HG02763 (cell line): ENCODE measurements around the gene FNDC5.

Experiments used
- ATAC-seq: cut with Tn5 transposase; IDR thresholded peaks from one replicate; pipeline ENCODE4 v1.9.1; 2021; ENCODE audit warnings: mild to moderate bottlenecking, moderate library complexity; ENCODE audit not compliant: unreplicated experiment

Gene FNDC5

DNA sequence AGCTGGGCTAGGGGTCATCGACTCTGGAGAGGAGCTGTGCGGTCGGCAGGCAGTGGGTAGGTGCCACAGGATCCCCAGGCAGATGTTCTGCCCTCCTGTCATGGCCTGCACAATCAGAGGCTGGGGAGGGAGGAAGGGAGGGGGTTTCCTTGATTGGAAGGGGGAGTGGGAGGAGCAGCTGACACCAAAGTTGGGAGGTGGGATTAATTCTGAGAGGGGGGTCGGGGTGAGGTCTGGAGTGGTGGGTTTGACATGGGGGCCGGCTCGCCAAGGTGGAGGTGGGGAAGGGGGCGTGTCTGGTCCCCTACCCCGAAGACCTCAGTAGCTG is 14.9 kb upstream of the FNDC5 start:
- no peak for ATAC-seq

DNA sequence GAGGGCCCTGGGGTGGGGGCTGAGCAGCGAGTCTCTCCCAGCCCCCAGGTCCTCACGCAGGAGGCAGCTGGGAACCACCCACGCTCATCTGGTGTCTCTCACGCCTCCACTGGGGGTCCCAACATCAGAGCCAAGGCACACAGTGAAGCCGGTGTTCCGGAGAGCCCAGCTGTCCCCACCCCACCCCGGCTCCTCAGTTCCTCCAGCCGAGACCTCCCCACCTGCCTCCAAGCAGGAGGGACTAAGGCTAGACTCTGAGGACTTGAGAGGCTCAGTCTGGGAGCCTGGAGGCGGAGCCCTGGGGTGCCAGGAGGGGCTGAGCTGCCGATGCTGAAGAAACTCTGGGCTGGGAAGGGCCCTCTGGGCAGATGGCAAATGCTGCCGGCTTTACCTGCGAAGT is 14.0 kb upstream of the FNDC5 start:
- ATAC-seq: no peak

DNA sequence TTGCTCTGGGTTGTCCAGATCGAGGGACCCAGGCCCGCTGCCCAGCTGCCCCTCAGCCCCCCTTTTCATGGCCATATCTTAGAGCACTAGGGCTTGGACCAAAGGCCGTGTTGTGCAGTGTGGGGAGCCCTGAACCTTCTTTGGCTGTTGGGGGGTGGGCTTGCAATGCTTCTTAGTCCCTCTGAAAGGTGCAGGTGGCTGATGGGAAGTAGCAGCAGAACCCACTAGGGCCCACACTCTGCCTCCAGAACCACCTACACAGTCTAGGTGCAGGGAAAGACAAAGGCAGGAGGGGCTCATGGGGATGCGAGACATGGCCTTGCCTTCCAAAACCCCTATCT is 13.3 kb upstream of the FNDC5 start:
- ATAC-seq: no peak

- no peak for ATAC-seq
Measured at GRCh38 chr1:32883338-32884031, 12.8 kb upstream of the FNDC5 start.

GRCh38 chr1:32881871-32882850 is 11.4 kb upstream of the FNDC5 start:
- ATAC-seq: no peak

GRCh38 chr1:32881291-32881690 is 10.6 kb upstream of the FNDC5 start:
- no peak for ATAC-seq

DNA sequence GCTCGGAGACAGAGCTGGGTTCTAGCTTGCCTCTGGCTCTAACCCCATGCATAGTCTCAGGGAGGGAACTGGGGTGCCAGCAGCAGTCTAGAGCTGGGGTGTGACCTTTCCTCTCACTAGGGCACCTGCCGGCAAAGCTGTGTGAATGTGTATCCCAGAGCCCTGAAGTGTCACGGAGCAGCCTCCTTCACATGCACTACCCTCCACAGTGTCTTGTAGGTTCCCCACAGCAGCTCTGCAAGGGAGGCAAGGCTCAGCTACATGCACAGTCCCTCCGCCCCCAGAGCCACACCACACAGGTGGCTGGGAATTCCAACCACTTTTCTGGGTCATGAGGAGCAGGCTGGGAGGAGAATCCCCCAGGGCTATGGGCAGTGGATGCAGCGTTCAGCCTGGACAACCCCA is 7.9 kb upstream of the FNDC5 start:
- no peak for ATAC-seq

GRCh38 chr1:32878183-32878582 is 7.5 kb upstream of the FNDC5 start:
- no peak for ATAC-seq

GRCh38 chr1:32877211-32878110 is 6.7 kb upstream of the FNDC5 start:
- ATAC-seq: no peak

DNA sequence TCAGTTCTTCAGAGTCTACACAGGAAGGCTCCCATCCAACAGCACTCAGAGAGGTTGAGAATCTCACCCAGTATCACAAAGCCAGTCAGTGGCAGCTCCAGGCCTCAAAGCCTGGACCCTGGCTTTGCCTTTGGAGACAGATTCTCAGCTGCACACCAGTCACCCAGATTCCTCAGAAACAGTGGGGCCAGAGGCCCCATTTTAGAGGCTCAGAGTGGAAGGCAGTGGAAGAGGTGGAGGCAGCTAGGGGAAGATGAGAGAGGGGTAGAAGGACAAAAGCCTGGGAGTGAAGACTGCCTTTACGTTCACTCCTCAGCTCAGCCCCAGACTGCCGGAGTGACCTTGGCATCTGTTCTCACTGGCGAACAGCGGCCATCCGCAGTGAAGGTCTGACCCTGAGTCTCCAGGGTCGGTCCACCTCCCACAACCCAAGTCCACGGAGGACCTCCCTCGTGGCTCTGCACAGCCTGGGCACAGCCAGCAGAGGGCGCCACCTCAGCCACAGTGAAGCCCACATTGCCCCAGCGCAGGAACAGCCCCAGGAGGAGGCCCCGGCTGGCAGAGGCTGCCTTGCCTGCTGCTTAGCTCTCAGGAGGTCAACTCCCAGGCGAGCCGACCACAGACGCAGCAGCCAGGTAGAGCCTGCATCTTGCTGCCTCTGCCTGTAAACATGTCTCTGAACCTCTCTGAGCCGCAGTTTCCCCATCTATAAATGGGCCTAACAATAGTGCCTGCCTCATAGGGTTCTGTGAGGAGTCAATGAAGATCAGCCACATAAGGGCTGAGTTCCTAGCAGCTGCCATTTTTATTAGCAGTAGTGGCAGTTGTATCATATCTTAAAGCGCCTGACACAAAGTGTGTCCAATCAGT is 5.9 kb upstream of the FNDC5 start:
- no peak for ATAC-seq

DNA sequence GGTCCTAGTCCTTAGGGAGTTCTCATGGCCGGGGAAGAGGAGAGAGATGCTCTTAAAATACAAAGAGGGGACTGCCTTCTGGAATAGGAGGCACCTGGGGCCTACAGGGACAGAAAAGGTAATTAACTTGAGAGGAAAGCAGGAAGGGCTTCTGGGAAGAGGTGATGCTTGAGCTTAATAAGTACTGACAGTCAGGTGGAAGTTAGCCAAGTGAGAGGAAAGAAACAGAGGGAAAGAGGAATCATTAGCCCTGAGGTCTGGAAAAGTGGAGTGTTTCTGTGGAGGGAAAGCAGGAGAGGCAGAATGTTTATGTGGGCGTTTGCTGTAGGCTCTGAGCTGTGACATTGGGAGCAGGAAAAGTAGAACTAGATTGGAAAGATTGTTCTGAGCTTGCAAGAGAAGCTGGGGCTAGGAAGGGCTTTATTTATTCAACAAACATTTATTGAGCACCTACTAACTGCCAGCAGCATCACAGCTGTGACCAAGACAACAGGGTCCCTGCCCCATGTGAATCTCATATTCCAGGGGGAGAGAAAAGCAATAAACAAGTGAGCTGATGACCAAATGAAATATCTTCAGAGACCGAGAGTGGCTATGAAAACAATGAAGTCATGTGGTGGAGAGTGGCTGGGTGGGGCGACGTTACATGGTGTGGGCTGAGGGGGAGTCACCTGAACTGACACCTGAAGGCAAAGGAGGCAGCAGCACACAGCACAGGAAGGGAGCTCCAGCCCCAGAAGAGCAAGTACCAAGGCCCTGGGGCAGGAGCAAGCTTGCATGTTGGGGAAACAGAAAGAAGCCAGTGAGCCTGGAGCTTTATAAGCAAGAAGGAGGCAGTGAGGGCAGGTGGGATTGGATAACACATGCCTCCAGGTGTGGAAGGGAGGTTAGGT is 4.4 kb upstream of the FNDC5 start:
- no peak for ATAC-seq

GRCh38 chr1:32873484-32873883 is 2.8 kb upstream of the FNDC5 start:
- no peak for ATAC-seq

GRCh38 chr1:32872192-32872460 is 1.4 kb upstream of the FNDC5 start:
- no peak for ATAC-seq

DNA sequence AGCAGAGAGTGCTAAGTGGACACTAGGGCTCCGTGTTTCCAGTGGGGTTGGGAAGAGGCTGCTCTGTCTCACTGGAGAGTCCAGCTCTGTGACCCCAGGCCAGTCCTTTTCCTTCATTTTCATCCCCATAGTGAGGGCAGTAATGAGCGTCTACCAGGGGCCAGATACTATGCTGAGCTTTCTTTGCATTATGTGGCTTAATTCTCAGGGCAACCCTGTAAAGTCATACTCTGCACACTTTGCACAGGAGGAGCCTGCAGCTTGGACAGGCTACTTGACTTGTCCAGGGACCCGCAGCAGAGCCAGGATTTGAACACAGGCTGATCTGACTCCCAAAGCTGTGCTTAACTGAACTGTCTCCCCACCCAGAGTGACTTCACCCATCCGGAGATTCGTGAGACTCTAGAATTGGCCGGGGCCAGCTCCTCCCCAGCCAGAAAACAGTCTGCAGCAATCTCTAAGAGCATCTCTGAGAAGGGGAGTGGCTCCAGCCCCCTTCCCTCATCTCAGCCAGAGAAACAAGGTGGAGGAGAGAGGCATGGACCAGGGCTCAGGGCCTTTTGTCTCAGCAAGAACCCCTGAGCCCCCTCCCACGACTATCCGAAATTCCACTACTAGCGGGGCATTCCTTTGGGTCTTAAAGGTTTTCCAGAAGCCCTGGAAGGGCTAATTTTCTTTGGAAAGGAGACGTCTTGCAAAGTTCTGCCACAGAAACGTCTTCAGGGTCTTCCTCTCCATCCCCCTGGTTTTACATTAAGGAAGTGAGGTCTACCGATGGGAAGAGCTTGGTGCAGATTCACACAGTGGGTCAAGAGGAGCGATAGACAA is 866 bp upstream of the FNDC5 start:
- no peak for ATAC-seq

GRCh38 chr1:32869923-32870614 is 643 bp downstream of the FNDC5 start:
- no peak for ATAC-seq

DNA sequence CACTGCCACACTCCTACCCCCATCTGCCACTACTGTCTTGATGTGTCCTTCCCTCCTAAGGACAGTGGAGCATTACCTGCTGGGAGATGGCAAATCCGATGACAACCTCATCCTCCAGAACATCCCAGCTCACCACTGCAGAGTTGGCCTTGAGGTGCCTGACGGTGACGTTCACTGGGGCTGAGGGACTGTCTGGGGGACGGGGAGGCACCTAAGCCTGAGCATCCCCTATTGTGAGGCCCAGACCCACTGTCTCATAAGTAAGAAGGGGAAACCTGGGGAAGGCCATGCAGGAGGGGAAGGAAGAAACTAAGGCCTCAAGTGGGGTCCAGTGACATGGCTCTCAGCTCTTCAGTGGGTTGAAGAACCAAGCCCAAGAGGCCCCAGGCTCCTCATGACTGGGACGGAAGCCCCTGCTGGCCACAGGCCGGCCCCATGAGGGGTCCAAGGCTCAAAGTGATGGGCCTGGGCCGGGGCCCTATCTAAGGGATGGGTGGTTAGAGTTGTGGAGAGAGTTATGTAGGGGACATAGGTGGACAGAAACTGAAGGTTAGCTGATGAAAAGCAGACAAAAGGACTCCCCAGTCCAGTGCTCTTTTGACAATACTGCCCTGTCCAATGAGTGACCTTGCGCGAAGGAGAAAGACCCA is 1.8 kb downstream of the FNDC5 start:
- ATAC-seq: no peak

DNA sequence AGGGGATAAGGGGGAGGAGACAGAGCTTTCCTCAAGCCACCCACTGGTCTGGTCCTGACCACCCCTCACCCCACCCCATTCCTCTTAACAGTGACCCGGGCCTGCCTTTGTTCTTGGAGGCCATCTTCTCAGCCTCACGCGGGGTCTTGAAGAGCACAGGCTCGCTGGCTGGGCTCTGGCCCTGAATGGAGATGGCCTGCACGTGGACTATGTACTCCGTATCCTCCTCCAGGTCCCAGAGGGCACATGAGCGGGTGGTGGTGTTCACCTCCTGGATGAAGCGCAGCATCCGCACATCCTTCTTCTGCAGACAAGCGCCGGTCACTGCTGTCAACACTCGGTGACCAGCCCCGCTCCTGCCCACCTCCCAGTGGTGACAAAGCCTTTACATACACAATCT is 2.6 kb downstream of the FNDC5 start:
- ATAC-seq: no peak

GRCh38 chr1:32867671-32868070 is 3.0 kb downstream of the FNDC5 start:
- no peak for ATAC-seq
